Occipital lobe (tissue), 2 donors: ENCODE data around the gene TMEM45A. TPM values are rescaled to one million over a fixed set of nuclear protein-coding genes. Genes with fewer than 3 reads are reported as not detected.
"Not testable (repeated sequence)": the region's sequence is repeated elsewhere in the genome, so short reads cannot be mapped to it uniquely, and the experiment has no call there.

Experiments
- DNase-seq: peaks from one replicate; lab custom pipeline; 2025; lab: John Stamatoyannopoulos, UW
- total RNA-seq: library from RNA; depleted of rRNA; stranded (reverse); fragments of >200 nt; gene quantifications from one replicate; pipeline ENCODE4 v1.2.3, GENCODE V29; 2014

Gene TMEM45A, protein sequence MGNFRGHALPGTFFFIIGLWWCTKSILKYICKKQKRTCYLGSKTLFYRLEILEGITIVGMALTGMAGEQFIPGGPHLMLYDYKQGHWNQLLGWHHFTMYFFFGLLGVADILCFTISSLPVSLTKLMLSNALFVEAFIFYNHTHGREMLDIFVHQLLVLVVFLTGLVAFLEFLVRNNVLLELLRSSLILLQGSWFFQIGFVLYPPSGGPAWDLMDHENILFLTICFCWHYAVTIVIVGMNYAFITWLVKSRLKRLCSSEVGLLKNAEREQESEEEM
- total RNA-seq, result 3.0 TPM

DNA sequence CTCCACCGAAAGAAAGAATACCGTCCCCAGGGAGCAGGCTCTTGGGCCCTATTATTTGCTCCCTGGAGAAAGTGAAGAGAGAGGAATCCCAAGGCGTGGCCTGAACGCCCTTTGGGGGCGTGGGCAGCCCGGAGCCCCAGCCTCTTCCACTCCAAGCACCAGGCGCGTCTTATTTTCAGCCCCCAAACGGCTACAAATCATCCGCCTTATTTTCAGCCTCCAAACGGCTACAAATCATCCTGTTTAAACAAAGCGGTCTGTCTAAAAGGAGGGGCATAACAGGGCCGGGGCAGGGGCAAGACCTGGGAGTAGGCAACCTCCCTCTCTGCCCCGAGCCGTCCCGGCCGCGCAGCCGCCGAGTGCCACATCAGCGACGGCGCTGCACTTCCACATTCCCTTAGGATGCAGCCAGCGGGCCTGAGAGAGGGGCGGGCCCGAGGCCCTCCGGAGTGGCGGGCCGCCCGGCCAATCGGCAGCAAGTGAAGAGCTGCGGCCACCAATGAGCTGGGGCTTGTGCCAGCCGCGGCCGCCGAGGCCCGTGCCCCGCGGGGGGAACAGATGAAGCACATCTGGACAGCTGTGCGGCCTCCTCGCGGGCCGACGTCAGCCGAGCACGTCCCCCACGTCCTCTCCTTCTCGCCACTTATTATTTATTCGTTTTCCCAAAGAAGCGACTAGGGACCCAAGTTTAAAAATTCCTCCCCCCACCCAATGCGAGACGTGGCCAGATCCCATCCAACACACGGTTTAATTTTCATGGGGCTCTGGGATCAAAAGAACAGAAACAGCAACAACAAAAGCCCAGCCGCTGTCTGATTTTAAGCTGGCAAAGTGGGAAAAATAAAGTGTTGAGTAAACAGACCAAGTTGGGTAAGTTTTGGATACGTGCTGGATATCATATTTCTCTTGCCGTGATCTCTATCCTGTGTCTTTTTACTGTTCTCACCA lies at the start of gene TMEM45A:
Gene TMEM45A (plus strand): TSS at position 561 of the 948 bp plus-strand sequence. CDS start 62,593 bp downstream, outside the sequence.
- peak; percentile 90 for DNase-seq

DNA sequence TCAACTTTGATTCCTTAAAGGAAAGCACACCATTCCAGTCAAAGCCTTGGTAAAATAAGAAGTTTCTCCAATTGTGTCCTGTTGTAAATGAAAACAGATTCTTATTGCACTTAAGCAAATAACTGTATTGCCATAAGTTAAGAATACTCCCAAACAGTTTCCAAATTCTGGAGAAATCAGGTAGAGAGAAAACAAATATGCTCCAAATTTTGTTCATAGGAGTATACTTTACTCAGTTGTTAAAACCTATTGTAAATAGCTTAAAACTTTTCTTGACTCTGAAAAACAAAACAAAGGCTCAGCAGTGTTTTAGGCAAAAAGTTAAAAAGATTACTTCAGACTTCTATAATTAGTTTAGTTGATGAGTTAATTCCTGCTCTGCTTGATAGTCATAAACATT lies 48.7 kb upstream of the TMEM45A start:
- DNase-seq, result no peak

DNA sequence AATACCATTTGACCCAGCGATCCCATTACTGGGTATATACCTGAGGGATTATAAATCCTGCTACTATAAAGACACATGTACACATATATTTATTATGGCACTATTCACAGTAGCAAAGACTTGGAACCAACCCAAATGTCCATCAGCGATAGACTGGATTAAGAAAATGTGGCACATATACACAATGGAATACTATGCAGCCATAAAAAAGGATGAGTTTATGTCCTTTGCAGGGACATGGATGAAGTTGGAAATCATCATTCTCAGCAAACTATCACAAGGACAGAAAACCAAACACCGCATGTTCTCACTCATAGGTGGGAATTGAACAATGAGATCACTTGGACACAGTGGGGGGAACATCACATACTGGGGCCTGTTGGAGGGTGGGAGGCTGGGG lies 45.4 kb upstream of the TMEM45A start:
- not testable (repeated sequence) for DNase-seq

DNA sequence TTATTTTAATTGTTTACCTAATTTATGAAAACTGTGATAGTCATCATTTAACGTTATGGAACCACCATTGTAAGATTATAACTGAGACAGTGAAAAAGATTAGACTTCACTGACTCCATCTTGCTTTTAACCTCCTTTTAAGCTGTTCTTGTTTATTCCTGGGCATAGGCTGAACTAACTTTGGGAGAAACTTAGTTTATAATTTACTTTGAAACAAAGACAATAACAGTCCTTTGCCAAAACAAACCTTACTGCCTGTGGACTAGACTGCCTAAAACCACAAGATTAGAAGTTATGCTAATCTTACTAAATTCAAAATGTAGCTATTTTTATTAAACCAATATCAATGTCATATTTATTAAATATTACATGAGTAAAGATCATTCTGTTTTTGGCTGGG lies 44.3 kb upstream of the TMEM45A start:
- no peak for DNase-seq

DNA sequence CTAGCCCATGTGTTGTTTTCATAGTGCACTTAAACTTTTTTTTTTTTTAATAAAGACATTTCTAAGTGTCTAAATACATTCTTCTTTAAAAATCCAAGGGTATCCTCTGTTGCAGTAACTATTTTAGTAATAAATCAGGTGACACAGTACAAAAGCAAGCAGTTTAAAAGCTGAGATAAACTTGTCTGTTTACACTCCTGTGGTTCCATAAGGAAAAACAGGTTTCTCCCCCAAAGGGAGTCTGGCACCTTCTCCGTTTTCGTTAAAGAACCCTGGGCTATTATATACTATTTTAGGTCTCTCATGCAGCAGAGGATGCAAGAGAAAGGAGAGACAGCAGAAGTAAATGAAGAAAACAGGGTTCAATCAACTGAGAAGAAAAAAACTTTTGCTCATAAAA lies 43.2 kb upstream of the TMEM45A start:
- DNase-seq, result no peak

DNA sequence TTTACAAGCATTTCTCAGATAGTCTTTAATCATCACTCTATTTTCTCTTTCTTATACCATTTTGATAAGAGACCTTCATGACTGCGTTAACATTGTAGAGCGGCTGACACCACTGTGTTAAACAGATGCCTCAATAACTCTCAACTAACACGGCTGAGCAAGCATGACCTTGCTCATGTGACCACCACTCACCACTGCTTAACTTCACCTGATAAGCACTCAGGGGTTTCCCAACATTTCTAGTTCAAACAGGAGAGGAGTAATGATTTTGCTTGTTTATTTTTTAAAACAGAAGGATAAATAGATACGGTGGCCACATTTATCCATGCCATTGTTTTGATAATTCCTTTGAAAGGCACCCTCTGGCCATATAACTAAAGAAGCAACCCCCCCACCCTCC lies 37.7 kb upstream of the TMEM45A start:
- DNase-seq, result no peak

DNA sequence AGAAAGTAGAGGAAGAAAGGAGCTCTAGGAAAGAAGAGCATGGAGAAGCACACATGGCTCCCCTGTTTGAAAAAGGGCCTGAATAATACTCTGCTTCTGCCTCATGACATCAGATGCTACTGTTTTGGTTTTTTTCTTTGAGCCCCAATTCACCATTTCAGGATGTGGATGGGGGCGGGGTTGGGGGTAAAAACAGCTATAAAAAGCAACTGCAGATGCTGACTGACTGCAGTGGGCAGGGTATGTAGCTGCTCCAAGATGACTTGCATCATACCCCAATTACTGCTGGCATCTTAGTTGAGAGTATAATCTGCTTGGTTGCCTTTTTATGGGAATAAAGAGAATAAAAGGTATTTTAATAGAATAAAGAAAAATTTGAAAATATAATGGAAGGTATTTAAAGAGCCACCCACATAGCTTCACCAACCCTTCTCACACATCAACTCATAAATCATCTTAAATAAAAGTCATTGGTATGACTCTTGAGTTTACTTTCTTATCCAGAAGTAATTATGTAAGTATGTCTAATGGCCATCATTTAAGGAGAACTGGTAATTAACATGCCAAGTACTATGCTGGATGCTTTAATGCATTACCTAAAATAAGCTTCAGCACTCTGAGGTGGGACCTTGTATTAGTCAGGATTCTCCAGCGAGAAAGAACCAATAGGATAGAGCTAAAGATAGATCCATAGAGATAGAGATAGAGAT lies 36.4 kb upstream of the TMEM45A start:
- no peak for DNase-seq

DNA sequence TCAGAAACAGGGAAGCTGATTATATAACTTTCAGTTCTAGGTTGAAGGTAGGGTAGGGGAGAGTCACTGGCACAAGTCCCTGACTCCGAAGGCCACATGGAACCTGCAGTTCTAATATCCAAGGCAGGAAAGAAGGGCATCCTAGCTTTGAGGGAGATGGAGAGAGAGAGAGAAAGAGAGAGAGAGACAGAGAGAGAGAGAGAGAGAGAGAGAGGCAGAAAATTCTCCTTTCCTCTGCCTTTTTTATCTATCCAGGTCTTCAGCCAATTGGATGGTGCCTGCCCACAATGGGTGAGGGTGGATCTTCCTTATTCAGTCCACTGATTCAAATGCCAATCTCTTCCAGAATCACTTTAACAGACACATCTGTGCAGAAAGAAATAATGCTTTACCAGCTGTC lies 35.7 kb upstream of the TMEM45A start:
- DNase-seq, result no peak

DNA sequence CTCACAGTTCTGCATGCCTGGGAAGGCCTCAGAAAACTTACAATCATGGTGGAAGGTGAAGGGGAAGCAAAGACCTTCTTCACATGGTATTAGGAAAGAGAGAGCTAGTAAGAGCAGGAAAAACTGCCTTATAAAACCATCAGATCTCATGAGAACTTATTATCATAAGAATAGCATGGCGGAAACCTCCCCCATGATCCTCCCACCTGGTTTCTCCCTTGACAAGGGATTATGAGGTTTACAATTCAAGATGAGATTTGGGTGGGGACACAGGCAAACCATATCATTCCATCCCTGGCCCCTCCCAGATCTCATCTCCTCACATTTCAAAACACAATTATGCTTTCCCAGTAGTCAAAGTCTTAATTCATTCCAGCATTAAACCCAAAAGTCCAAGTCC lies 34.6 kb upstream of the TMEM45A start:
- DNase-seq, result no peak

DNA sequence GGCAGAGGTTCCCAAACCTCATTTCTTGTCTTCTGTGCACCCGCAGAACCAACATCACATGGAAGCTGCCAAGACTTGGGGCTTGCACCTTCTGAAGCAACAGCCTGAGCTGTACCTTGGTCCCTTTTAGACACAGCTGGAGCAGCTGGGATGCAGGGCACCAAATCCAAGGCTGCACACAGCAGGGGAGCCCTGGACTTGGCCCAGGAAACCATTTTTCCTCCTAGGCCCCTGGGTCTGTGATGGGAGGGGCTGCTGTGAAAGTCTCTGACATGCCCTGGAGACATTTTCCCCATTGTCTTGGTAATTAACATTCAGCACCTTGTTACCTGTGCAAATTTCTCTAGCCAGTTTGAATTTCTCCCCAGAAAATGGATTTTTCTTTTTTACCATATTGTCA lies 33.6 kb upstream of the TMEM45A start:
- DNase-seq, result no peak

DNA sequence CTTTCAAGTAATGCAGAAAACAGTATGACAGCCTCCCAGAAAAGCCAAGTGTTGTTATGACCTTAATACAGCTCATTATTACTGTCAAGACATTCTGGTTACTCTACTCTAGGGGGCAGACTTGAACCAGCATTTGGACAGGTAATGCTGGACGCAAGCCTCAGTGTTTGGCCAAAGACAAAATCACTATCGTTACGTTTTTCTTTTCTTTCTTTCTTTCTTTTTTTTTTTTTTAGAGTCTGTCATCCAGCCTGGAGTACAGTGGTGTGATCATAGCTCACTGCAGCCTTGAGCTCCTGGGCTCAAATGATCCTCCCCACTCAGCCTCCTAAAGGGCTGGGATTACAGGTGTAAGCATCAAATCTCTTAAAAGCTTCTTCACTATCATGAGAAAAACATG lies 29.4 kb upstream of the TMEM45A start:
- DNase-seq, result no peak

DNA sequence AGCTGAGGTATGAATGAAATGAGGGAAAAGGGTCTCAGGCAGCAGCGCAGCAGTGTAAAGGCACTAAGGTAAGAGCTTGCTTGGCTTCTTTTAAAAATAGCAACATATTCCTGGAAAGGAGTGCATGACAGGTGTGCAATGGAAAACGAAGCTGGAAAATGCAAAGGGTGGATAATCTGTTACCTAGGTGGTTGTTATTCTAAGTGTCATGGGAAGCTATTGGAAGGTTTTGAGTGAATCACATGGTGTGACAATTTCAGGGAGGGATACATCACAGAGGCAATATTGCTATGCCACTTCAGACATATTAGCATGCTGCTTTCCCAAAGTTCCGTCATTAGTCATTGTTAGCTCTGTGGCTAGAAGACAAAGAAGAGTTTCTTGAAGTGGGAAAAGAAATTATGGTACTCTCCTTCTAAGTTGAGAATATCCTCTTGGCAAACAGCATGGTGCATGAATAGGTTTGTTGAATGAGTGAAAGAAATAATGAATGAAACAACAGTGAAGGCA lies 28.7 kb upstream of the TMEM45A start:
- no peak for DNase-seq

DNA sequence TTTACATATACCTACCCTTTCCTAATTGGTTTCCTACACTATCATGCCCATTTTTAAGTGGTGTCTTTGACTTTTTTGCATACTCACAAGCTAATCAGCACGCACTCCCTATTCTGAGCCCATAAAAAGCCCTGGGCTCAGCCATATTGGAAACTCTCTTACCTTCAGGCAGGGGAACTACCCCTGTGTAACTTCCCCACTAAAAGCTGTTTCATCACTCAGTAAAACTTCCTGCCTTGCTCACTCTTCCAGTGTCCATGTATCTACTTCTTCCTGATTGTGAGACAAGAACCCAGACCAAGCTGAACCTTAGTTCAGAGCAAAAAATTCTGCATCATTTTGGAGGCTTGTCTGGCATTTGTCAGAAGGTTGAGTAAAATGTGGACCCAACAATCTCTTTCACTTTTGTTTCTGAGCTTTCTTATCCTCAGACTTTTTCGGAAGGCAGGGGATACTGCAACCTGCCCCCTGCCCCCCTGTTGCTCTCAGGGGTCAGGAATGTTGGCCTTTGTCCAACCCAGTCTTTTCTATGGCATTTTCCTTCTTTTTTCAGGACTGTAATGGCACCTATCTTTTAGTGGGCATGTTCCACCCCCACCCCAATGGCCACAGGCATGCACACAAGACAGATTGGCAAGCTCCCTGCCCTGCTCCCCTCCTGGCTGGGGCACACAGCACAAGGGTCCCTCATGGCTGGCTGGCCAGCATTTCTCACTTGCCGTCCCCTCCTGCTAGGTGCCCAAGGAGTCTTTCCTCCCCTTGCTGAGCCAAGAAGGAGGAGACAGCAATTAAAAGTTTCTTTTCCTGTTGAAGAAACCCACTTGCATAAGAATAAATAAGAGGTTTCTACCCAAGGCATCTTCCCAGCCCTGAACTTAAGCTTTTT lies 26.3 kb upstream of the TMEM45A start:
- no peak for DNase-seq

DNA sequence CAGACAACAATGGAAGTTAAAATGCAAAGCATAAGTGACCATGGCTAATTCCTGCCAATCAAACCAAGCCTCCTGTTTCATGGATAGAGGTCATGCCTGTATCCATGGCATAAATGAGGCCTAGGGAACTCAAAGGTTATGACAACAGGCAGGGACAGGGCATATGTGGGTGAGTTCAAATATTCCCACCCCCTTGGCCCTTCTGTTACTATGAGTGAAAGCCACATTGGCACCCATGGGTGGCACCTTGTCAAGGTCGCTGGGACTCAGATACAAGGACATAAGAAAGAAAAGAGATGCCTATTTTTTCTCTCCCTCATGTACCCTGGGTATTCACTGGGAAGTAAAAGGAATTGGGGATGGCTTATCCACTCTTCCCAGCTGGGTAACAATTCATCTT lies 25.3 kb upstream of the TMEM45A start:
- DNase-seq, result no peak

DNA sequence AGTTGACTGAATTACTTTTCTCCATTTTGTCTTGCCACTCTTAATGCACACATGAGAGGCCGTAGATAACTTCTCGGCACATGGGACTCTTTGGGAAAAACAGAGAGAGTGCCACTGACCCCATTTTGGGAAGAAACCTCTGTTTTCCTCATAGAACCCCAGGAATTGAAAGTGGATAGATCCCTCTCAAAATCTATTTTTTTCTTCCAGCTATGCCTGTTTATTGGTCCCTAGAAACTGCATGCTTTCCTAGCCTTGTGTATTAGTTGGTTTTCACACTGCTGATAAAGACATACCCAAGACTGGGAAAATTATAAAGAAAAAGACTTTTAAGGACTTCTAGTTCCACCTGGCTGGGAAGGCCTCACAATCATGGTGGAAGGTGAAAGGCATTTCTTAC lies 23.7 kb upstream of the TMEM45A start:
- no peak for DNase-seq

DNA sequence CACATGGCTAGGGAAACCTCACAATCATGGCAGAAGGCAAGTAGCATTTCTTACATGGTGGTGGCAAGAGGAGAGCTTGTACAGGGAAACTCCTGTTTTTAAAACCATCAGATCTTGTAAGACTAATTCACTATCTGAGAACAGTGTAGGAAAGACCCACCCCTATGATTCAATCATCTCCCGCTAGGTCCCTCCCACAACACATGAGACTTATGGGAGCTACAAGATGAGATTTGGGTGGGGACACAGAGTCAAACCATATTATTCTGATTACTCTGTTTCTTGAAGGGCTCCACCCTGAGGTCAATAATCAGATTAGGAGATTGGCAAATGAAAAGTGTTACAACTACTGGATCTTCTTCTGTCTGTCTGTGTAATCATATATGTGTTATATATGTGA lies 21.5 kb upstream of the TMEM45A start:
- DNase-seq, result no peak

DNA sequence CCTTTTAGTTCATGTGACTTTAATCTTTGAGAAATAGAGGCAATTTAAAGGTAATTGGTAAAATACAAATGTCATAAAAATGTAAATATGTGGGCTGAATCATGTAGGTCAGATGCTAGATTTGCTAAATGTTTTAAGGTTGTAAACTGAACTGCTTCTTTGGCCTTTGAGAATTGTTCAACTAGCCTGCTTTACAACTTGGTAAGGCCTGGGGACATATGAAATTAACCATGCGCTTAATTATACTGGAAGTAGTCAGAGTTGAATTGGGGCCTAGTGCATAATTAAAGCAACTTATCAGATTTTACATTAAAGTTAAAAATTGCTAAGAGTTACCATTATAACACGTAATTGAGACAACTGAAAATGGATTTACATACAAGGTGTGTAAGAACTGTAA lies 21.0 kb upstream of the TMEM45A start:
- no peak for DNase-seq

DNA sequence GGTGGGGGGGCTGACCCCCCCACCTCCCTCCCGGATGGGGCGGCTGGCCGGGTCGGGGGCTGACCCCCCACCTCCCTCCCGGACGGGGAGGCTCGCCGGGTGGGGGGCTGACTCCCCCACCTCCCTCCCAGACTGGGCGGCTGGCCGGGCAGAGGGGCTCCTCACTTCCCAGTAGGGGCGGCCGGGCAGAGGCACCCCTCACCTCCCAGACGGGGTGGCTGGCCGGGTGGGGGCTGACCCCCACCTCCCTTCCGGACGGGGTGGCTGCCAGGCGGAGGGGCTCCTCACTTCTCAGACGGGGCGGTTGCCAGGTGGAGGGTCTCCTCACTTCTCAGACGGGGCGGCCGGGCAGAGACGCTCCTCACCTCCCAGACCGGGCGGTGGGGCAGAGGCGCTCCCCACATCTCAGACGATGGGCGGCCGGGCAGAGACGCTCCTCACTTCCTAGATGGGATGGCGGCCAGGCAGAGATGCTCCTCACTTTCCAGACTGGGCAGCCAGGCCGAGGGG lies 14.5 kb upstream of the TMEM45A start:
- DNase-seq, result not testable (repeated sequence)

DNA sequence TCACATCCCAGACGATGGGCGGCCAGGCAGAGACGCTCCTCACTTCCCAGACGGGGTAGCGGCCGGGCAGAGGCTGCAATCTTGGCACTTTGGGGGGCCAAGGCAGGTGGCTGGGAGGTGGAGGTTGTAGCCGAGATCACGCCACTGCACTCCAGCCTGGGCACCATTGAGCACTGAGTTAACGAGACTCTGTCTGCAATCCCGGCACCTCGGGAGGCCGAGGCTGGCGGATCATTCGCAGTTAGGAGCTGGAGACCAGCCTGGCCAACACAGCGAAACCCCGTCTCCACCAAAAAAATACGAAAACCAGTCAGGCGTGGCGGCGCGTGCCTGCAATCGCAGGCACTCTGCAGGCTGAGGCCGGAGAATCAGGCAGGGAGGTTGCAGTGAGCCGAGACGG lies 13.9 kb upstream of the TMEM45A start:
- not testable (repeated sequence) for DNase-seq

DNA sequence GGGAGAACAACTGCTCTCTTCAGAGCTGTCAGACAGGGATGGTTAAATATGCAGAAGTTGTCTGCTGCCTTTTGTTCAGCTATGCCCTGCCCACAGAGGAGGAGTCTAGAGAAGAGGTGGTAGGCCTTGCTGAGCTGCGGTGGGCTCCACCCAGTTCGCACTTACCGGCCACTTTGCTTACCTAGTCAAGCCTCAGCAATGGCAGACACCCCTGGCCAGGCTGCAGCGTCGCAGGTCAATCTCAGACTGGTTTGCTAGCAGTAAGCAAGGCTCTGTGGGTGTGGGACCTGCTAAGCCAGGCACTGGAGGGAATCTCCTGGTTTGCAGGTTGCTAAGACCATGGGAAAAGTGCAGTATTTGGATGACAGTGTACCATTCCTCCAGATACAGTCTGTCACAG lies 12.3 kb upstream of the TMEM45A start:
- no peak for DNase-seq

DNA sequence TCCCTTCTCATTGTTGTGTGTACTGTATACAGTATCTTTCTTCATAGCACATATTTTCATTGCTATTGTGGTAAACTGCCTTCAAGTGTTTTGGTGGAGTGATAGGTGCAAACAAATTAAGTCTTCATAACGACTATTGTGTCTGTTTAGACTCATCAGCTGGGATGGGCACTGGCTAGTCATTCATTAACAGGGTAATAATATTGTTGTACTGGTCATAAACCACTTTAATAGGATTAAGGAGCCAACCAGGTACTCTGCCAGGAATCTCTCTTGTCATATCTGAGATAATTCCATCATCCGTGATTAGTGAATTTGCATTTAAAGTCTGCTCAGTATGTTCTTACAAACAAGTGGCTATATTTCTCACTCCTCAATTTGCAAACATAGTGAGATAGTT lies 10.2 kb upstream of the TMEM45A start:
- DNase-seq, result no peak
